ENCODE data around the gene CHMP4A. TPM values are rescaled to one million over a fixed set of nuclear protein-coding genes. Genes with fewer than 3 reads are reported as not detected.

CHMP4A gene
- polyA plus RNA-seq, 1 donor from 2014 or later: 55.3 TPM

DNA sequence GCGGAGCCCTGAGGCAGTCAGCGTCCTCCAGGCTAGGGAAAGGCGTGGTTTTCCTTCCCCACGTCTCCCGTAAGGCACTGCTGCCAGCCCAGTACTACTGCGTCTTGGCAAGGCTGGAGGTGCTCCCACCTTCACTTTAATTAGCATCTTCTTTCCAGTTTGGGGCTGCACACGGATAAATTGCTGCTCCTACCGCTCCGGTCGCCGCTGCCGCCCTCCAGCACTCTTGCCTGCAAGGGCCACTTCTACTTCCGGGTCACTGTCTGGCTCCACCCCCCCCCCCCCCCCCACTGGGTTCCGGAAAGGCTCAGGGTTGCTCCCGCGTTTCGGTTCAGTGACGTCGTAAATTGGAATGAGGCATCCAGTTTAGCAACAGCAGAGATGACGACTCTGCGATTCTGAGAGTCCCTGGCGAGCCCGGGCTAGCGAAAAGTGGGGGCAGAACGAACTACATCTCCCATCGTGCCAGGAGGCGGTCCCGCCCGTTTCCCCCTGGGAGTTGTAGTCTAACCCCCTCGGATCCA, 18.9 kb upstream of the CHMP4A start, which contains the start of gene NEDD8:
Gene NEDD8, minus strand, starts transcription at position 247 of the 524 bp plus-strand sequence. Its CDS starts 100 bp downstream, at position 147.
- Histone ChIP-seq H3K36me3 (ENCODE audit: insufficient read depth, low read length) (no peaks in the 10 kb centered on the region), H3K9ac (ENCODE audit: low read length) (peak within 1 kb of the TSS; percentile 84), H3F3A (ENCODE audit: insufficient read depth, low read length, poor library complexity, severe bottlenecking) (no peaks in the 10 kb centered on the region), H4K20me1 (ENCODE audit: insufficient read depth) (no peaks in the 10 kb centered on the region), H3K4me3 (ENCODE audit: low read length) (peak within 1 kb of the TSS; percentile 78), H3K27ac (ENCODE audit: low read length) (peak within 1 kb of the TSS; percentile 85), H3K9me2 (ENCODE audit: insufficient read depth, low read length) (no peaks in the 10 kb centered on the region), H2AFZ (ENCODE audit: low read depth, low read length) (peak within 1 kb of the TSS; percentile 52), H3K9me3 (ENCODE audit: low read length) (no peaks in the 10 kb centered on the region), H3K27me3 (ENCODE audit: insufficient read depth, low read depth, low read length) (no peaks in the 10 kb centered on the region), H3K4me2 (ENCODE audit: low read length) (peak within 1 kb of the TSS; percentile 96), H3K79me2 (replicated peaks; ENCODE audit: insufficient read depth, low read length) (peaks cover 32% of the 10 kb centered on the region)
- TF ChIP-seq SMC3 (conservative IDR thresholded peaks at IDR 0.05; ENCODE audit: poor library complexity): no peak
- no peak for TF ChIP-seq RAD21 (conservative IDR thresholded peaks at IDR 0.05)
- TF ChIP-seq EZH2 (IDR thresholded peaks at IDR 0.05; ENCODE audit: borderline replicate concordance, insufficient read depth, low read length, poor library complexity, severe bottlenecking): no peak
- TF ChIP-seq MXI1 (conservative IDR thresholded peaks at IDR 0.05; ENCODE audit: poor library complexity, severe bottlenecking): peak; percentile 92
- TF ChIP-seq, protein P1, sequence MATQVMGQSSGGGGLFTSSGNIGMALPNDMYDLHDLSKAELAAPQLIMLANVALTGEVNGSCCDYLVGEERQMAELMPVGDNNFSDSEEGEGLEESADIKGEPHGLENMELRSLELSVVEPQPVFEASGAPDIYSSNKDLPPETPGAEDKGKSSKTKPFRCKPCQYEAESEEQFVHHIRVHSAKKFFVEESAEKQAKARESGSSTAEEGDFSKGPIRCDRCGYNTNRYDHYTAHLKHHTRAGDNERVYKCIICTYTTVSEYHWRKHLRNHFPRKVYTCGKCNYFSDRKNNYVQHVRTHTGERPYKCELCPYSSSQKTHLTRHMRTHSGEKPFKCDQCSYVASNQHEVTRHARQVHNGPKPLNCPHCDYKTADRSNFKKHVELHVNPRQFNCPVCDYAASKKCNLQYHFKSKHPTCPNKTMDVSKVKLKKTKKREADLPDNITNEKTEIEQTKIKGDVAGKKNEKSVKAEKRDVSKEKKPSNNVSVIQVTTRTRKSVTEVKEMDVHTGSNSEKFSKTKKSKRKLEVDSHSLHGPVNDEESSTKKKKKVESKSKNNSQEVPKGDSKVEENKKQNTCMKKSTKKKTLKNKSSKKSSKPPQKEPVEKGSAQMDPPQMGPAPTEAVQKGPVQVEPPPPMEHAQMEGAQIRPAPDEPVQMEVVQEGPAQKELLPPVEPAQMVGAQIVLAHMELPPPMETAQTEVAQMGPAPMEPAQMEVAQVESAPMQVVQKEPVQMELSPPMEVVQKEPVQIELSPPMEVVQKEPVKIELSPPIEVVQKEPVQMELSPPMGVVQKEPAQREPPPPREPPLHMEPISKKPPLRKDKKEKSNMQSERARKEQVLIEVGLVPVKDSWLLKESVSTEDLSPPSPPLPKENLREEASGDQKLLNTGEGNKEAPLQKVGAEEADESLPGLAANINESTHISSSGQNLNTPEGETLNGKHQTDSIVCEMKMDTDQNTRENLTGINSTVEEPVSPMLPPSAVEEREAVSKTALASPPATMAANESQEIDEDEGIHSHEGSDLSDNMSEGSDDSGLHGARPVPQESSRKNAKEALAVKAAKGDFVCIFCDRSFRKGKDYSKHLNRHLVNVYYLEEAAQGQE (IDR thresholded peaks at IDR 0.05; ENCODE audit: borderline replicate concordance): no peak
- no peak for TF ChIP-seq TAF1 (IDR thresholded peaks at IDR 0.05; ENCODE audit: low read depth)
- TF ChIP-seq POLR2AphosphoS5 (IDR thresholded peaks at IDR 0.05): peak; percentile 86
- peak; percentile 43 for TF ChIP-seq EP300 (conservative IDR thresholded peaks at IDR 0.05; ENCODE audit: poor library complexity, severe bottlenecking)
- TF ChIP-seq, protein P2, sequence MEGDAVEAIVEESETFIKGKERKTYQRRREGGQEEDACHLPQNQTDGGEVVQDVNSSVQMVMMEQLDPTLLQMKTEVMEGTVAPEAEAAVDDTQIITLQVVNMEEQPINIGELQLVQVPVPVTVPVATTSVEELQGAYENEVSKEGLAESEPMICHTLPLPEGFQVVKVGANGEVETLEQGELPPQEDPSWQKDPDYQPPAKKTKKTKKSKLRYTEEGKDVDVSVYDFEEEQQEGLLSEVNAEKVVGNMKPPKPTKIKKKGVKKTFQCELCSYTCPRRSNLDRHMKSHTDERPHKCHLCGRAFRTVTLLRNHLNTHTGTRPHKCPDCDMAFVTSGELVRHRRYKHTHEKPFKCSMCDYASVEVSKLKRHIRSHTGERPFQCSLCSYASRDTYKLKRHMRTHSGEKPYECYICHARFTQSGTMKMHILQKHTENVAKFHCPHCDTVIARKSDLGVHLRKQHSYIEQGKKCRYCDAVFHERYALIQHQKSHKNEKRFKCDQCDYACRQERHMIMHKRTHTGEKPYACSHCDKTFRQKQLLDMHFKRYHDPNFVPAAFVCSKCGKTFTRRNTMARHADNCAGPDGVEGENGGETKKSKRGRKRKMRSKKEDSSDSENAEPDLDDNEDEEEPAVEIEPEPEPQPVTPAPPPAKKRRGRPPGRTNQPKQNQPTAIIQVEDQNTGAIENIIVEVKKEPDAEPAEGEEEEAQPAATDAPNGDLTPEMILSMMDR (IDR thresholded peaks at IDR 0.05; ENCODE audit: poor library complexity, severe bottlenecking): no peak

DNA sequence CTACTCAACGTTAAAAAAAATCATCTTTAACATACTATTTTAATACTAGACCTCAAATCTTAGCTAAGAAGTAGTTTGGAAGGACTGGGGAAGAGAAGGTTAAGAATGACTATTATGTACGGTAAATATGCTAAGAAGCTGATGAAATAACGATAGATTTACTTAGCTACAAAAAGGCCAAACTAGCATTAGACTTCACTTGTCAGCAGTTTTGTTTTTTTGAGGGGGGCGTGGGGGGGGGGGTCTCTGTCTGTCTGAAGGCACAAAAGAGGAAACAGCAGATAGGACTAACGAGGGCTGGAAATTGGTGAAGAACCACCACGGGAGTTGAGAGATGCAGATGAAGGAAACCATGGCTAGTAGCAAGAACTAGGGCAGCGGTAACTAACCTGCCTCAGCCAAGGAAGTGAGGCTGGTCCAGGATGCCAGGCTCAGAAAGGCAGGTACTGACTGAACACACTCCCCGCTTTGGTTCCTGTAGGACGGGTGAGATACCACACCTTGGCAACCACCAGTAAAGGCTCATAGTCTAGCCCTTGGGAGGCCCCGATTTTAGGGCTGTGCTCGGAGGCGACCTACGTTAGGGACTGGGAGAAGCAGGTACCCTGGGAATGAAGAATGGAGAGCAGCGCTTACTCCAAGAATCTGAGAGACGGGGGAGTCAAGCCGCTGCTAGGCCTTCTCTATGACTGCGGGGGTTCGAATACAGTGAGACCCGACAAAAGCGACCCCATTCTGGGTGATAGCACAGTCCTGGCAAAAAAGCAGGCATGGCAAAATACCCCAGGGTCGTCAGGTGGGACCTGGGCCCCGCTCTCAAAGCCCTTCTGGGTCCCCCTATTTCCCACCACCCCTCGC, 18.2 kb upstream of the CHMP4A start:
- Histone ChIP-seq H3K4me3 (ENCODE audit: low read length) (peak overlapping the region; percentile 78), H3K27me3 (ENCODE audit: insufficient read depth, low read depth, low read length) (no peaks in the 10 kb centered on the region), H3K9me3 (ENCODE audit: low read length) (no peaks in the 10 kb centered on the region), H3K9ac (ENCODE audit: low read length) (peak overlapping the region; percentile 84), H3K79me2 (replicated peaks; ENCODE audit: insufficient read depth, low read length) (peaks cover 38% of the 10 kb centered on the region), H2AFZ (ENCODE audit: low read depth, low read length) (peak overlapping the region; percentile 52), H3K4me2 (ENCODE audit: low read length) (peak overlapping the region; percentile 96), H3K9me2 (ENCODE audit: insufficient read depth, low read length) (no peaks in the 10 kb centered on the region), H3K36me3 (ENCODE audit: insufficient read depth, low read length) (no peaks in the 10 kb centered on the region), H3K27ac (ENCODE audit: low read length) (peak overlapping the region; percentile 85), H3F3A (ENCODE audit: insufficient read depth, low read length, poor library complexity, severe bottlenecking) (no peaks in the 10 kb centered on the region), H4K20me1 (ENCODE audit: insufficient read depth) (no peaks in the 10 kb centered on the region)
- TF ChIP-seq MXI1 (conservative IDR thresholded peaks at IDR 0.05; ENCODE audit: poor library complexity, severe bottlenecking) (no peak), TAF1 (IDR thresholded peaks at IDR 0.05; ENCODE audit: low read depth) (no peak)
- TF ChIP-seq, protein P2 (IDR thresholded peaks at IDR 0.05; ENCODE audit: poor library complexity, severe bottlenecking): no peak

Measured in neural cell (in vitro differentiated cells).